8988T (cell line): ENCODE data around the gene OR9Q1.
A peak's percentile ranks its signal among the peaks of the same experiment; 100 is the strongest.

ENCODE experiments used
- DNase-seq: peaks from one replicate; pipeline ENCODE4 v3.0.0; 2011

Gene OR9Q1

DNA sequence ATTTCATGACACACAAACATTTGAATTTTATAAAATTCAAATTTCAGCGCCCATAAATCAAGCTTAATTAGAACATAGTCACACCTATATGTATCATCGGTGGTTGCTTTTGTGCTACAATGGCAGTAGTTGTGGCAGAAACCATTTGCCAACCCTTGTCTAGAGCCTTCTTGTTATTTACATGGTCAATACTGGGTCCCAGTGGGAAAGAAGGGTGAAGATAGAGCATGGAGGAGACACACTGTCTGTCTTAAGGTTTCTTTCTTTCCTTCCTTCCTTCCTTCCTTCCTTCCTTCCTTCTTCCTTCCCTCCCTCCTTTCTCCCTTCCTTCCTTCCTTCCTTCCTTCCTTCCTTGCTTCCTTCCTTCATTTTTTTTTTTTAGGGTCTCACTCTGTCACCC is 10.8 kb downstream of the OR9Q1 start:
- DNase-seq: no peak

DNA sequence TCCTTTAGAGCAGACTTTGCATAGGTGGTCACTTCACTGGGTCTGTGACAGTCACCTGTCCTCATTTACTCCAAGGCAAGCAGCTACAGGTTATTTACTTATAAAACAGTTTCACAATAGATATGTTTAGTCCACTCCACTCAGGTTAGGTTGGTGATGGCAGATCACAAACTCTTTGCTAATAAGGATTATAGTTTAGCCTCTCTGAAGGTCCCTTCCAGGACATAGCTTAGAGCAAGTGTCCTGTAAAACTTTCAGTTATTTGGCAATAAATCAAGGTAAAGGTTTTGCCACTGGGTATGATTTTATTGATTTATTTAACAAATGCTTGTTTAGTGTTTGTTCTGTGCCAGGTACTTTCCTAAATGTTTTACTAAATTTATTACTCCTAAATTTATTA is 15.9 kb downstream of the OR9Q1 start:
- no peak for DNase-seq

DNA sequence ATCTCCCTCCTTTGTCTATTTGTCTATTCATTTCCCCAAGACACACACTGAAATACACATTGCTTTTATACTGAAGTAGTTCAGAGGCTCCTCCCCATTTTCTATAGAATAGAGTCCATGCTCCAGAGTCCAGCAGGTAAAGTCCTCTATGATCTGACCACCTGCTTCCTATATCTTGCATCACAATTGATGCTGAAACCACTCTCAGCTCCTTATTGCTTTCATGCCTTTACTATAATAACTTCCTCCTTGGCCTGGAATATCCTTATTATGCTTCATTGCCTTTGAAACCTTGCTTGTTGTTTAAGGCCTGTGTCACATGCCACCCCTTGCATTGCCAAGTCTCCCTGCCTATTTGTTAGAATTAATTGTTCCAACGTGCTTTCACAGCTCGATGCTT is 19.7 kb downstream of the OR9Q1 start:
- no peak for DNase-seq

DNA sequence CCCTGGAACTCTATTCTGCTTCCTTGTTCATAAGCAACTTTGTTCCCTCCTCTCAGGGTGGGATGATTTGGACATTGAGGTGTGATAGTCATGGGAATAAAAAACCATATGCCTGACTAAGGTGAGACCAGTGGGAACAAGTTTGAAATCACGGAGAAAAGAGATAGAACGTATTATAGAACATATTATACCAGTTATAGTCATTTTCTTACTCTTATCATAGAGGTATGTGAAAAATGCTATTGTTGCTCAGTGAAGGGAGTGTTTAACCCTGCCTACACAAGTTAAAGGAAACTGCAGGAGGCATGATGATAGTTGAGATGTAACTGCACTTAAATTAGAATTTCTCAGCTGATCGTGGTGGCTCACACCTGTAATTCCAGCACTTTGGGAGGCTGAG is 22.6 kb downstream of the OR9Q1 start:
- DNase-seq: no peak

DNA sequence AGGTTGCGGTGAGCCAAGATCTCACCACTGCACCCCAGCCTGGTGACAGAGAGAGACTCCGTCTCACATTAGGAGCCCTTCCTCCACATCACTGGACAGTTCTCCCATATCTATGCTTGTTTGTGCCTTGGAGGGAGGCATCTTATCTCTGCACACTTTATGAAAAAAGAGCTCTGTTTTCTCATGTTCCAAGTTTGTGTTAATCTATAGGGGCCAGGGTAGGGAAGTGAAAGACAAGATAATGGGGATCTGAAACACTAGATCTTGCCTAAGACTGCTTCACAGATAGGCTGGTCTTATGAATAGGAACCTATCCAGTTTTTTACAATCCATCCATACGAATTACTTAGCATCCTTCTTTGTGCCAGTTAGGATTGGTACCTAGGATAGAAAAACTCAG is 24.1 kb downstream of the OR9Q1 start:
- DNase-seq: no peak

DNA sequence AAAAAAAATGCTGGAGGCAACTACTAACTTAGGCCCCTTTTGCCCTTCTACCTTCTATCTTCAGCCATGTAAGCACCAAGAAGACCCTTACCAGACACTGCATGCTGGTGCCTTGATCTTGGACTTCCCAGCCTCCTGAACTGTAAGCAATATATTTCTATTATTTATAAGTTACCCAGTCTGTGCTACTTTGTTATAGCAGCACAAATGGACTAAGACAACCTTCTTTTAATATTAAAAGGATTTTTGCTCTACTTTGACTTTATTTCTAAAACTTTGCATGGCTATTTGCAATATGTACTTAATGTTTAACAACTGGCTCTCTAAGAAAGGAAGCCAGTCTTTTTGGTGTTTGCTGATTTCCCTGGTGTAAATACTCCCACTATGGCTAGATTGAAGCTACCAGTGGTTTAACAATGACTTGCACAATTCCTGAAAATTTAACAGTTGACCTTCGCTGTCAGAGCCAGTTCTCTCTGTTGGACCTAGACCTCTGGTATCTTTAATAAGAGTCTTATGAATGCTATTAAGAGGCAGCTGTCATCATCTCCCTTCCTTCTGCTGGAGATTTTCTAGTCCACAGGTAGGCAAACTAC is 32.2 kb downstream of the OR9Q1 start:
- DNase-seq: no peak

DNA sequence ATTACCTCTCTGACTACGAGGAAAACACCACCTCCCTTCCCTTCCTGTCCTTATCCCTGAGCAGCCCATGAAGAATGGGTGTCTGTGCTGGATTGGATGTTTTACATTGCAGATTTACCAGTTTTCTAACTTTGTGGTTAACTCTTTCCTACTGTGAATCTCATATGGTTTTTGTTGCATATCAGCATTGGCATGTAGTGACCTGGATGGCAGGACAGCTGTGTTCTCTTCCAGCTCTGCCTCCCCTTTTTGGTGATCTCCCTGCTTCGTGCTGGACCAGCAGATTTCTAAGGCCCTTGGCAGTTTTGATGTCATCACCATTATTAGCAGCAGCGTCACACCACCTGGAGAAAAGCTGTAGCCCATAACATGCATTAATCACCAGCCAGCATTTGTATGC is 33.8 kb downstream of the OR9Q1 start:
- DNase-seq: no peak

DNA sequence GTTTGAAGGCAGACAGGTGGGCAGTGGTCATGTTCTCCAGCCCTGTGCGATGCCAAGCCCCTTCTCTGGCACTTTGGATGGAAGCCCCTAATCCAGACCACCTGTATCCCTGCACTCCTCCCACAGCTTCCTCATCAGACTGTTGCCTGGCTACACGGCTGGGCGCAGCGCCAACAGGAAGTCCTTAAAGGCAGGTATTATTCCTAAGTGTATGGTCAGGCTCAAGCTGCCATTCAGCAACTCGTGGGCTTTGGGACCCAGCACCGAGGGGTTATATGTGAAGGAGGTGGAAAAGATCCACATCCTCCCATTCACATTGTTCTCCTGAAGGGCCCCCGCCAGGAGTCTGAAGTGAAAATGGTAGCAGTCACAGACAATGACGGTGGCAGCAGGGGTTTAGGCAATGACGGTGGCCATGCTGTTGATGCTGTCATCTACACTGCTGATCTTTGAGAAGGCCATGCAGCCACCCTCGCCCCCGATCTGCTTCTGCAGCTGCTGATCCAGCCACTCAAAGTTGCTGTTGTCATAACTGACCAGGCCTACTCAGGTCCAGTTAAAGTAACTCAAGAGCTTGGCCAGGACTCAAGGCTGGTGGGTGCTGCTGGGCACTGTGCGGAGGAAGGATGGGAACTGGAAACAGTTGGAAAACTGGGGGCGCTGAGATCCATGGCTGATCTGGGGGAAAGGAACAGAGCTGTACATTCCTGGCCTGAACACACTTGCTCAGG is 34.8 kb downstream of the OR9Q1 start:
- DNase-seq: no peak

DNA sequence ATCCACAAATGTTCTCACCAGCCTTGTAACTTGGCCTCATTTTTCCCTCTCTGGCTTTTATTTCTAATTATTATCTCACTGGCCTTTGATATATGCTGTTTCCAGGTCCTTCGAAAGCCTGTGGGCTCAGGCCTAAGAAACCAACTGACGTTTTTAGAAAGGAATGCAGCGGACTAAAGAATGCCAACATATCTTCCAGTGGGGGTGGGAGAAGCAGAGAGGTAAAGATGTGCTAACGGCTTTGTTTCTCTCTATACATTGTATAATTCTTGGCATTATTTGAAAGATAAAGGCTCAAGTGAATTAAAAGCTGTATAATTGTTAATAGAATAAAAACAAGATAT is 35.3 kb downstream of the OR9Q1 start:
- DNase-seq: peak; percentile 52

DNA sequence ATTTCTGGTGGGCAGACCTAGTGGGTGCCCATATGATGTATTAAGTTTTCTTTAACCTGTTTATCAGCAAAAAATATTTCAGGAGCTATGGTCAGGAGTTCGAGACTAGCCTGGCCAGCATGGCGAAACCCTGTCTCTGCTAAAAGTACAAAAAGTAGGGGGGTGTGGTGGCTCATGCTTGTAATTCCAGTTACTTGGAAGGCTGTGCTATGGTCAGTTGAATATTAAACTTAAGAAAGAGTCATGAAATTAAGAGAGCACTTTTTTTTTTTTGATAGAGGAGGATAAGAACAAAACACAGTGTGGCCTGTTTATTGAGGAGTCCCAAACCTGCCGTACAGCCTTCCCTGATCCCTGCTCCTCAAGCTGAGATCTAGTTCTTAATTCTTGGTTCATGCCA is 36.9 kb downstream of the OR9Q1 start:
- DNase-seq: no peak

DNA sequence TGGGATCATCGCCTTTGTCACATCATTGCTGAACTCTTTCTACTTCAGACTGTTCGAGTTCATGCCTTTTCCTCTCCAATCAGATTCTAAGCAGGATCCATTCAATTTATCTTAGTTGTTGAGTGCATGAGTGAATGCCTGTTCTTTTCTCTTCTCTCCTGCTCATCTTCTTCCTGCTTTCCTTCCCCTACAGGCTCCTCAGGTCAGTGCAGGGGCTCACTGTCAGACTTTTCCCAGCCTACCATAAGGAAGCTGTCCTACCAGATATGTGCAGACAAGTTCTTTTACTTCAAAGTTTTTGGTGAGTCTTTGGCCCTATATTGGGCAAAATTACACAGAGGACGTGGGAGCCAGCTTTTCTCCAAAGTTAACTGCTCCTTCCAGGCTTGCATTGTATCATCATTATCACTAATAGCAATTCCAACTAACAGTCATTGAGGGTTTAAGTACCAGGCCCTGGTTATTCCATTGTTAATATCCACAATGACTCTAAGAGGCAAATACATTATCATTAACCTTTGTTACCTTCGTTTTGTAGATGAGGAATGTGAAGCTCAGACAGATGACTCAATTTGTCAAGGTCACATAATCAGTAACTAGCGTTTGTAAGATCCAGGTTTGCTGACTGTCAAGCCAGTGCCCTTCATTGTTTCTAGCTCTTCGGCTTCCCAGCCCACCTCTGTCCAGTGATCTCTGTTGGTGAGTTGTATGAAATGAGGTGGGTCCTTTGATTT is 37.4 kb downstream of the OR9Q1 start:
- DNase-seq: no peak

DNA sequence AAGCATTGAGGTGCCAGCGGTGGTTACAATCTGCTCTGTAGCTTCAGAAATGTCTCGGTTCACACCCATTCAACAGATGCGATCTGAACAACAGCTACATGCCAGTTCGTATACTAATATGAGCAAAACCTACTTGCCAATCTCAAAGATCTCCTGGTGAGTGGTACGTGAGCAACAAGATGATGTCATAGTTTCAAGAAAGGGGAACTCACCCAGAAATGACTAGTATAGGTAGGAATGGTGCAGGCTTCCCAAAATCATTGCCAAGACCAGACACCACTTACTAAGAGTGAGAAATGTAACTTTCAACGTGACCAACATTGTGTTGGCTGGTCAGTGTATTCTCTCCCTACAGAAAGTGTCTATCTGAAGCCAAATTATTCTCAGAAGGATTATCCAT is 38.1 kb downstream of the OR9Q1 start:
- DNase-seq: no peak

DNA sequence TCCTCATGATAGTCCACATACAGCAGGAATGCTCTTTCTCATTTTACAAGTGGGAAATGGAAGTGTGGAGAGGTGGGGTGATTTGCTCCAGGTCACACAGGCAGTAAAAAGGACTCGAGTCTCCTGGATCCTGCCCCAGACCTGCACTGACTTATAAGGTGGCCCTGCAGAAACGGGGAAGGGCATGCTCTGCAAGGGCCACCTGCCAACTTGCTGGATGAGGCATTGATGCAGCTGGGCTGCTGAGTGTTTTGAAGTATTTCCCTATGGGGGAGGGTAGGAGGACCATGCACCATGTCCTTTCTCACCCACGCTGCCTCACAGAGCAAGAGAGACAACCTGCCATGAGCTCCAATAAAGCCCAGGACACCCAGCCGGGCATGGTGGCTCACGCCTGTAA is 44.0 kb downstream of the OR9Q1 start:
- no peak for DNase-seq

DNA sequence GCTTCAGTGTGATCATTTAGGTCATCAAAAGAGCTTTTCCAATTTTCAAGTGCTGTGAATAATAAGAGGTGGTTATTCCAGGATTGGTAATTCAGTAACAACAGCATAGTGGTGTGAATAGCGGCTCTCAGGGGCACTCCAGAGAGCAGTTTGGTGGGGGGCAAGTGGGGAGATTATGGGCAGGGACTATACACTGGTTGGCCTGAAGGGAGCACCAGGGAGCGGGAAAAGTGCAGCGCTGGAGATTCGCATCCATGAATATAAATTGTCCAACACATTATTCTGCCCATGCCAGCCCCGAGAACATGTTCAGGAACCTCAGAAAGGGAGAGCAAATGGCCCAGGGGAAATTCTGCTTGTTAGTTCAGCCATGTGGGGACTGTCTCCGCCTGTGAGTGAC is 45.0 kb downstream of the OR9Q1 start:
- DNase-seq: no peak

DNA sequence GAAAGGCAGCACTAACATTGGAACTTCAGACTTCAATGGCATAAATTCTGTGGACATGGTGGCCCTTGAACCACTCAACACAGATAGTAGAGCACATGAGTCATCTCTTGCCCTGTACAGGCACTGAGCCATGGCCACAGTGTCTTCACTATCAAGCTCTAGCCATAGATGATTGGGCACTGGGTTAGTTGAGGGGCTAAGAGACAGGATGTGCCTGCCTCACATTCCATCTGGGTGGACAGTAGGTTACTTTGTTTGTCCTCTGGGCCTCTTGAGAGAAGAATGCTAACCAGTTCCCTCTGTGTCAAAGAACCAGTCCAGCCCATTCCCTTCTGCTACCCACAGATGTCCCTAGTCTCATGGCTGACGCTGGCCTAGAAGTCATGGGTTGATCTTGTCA is 46.9 kb downstream of the OR9Q1 start:
- DNase-seq: no peak

DNA sequence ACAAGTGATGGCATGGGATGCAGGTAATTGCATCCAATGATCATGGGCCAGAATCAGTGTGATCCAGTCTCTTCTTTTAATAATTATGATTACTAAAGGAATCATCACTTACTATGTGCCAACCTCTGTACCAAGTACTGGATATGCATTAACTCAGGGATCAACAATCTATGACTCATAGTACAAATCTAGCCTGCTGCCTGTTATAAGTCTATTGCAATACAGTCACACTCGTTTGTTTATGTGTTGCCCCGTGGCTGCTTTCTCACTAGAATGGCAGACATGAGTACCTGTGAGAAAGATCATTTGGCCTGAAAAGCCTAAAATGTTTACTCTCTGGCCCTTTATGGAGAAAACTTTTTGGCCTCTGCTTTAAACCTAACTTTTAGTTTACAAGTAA is 52.1 kb downstream of the OR9Q1 start:
- no peak for DNase-seq

DNA sequence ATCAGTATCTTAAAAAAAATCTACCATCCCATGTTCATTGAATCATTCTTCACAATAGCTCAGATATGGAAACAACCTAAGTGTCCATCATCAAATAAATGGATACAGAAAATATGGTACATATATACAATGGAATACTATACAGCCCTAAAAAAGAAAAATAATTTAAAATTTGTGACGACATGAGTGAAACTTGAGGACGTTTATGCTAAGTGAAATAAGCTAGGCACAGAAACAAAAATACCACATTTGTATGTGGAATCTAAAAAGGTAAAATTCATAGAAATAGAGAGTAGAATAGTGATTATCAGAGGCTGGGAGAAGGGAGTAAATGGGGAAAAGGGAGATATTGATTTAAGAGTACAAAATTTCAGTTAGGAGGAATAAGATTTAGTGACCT is 62.8 kb downstream of the OR9Q1 start:
- no peak for DNase-seq

DNA sequence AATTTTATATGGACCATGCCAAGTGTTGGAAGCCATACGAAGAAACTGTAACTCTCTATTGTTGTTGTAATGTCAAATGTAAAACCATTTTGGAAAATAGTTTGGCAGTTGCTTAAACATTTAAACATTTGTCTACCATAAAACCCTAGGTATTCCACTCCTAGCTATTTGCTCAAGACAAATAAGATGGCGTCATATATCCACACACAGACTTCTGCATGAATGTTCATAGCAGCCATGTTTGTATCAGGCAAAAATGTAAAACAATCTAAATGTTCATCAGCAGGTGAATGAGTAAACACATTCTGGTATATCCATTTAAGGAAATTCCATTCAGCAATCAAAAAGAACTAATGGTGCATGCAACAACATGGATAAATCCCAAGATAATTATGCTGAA is 73.8 kb downstream of the OR9Q1 start:
- DNase-seq: no peak

DNA sequence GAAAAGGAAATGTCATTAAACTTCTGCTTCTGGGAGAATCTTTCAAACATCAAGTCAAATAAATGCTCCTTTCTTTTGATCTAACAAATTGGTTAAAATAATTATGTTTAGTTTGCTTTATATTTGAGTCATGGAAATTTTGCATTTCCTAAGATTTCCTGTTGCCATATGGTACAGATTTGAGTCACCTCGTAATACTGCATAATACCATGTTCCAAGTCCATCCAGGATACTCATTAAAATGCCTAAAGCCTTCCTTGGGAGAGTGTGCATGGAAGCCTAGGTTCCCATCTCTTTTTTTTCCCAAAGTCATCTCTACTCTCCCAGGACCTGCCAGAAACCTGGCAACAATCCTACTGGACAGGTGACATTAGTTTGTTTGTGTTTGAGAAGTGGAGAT is 97.4 kb downstream of the OR9Q1 start:
- no peak for DNase-seq

DNA sequence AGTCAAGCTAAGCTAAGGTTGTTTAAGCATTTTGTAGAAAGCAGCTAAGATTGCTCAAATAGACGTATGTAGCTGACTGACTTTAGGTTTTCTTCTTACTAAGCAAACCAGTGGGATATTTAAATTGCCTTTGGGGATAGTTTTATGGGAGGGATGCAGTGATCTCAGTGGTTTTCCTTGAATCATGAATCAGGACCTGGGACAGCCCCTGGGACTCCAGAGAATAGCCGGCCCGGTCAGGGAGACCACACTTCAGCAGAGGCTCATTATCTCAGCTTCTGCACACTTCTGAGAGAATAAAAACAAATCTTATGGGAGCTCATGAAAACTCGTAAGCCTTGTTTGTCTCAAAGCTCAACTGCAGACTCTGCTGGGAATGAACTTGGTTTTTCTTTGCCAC is 101.8 kb downstream of the OR9Q1 start, which contains the start of gene OR9I1:
Gene OR9I1, minus strand, starts transcription at position 62 of the 400 bp plus-strand sequence. CDS start 6,086 bp downstream, outside the sequence.
- no peak for DNase-seq

DNA sequence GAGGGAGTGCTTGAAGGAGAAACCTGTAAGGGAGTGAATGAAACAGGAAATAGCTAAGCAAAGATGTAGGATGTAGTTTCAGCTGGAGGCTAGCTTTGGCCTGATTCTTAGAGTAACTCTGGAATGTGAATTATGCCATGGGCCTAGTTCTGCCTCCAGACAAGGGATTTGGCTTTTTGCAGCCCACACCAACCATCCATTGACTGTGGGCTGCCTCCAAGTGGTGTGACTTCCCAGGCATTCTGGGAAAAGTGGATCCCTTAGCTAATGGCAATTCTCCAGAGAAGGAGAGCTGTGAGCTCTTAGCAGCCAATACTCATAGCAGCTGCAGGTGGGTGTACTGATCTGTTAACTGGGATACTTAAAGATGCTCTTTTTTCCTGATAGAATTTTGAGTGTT is 103.7 kb downstream of the OR9Q1 start:
- no peak for DNase-seq

DNA sequence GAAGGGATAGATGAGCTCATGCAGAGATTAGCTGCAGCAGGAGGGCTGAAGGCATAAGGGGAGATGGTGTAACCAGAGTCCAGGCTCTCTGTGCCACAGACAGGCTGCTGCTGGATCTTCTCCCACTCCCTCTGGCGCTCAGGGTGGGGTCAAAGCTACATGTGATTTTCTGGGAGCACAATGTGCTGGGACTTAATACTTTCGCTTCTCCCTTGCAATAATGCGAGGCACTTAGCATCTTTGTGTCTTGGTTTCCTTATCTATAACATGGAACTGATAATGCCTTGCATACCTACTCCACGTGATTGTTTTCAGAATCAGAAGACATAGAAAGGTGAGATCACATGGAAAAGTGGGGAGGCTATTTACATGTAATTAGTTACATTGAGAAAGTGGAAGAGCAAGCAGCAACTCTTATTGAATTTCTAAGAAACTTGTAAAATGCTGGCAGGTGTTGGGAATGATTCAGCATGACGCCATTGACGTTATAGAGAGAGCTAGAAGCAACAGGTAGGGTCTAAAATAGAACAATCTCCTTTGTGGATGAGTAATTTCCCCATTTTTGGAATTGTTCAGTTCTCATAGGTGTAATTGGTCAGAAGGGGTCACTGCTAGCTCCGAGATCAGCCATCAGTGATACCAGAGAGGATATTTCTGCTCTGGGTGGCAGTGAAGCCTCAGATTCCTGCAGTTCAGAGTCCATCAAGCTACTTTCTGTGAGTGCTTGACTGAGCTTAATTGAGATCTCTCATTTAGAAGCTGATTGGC is 109.8 kb downstream of the OR9Q1 start:
- DNase-seq: no peak

DNA sequence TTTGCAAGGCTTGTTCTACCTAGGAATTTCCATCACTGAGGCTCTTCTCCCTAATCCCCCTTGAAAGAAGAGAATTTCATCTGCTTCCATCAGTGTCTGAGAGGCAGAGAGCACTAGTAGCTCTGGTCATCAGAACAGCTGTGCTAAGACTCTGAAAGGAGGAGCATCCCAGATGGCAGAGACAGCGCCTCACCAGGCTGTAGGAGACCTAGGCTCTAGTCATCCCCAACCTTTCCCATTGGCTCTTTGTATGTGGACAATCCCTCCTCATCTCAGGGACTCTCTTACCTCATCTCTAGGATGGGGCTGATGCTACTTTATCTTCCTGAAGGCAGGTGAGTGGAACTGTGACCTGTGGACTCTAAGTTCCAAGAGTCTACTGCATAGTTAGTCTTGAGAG is 110.5 kb downstream of the OR9Q1 start:
- DNase-seq: no peak

DNA sequence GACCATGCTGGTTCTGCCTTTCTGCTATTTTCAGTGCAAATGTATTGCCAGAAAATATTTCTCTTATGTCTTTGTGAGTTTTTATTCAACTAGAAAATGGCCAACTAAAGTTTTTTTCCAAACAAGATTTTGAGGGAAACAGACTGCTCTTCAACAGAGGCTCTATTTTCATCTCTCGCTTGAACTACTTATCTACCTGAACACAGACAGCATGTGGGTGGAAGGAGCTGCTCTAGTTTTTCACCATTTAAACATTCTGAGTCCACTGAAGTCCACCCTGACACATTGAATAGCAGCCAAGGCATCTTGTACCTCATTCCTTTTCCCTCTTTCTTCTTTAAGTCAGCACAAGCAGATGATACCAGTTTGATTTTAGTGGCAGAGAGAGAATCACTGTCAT is 111.5 kb downstream of the OR9Q1 start:
- DNase-seq: no peak
